Pancreas (tissue), 10 donors: Measurements from ENCODE around the gene CNOT4. TPM values are rescaled to one million over a fixed set of nuclear protein-coding genes. Genes with fewer than 3 reads are reported as not detected.

Experiments used
- ATAC-seq, 4 donors: fragments of 200-7000 bp; cut with Tn5 transposase; one replicate each; pipeline versions ENCODE4 v1.8.0 to v1.9.1; 2020; ENCODE audit warnings: mild to moderate bottlenecking in 4 of 4, moderate library complexity in 4 of 4
- DNase-seq, 6 donors: peaks; one replicate each; pipeline ENCODE4 v3.0.0-alpha.2; 2020
- FAIRE-seq: peaks from 2 replicates; lab custom pipeline; 2012; peaks lifted over from hg19 to GRCh38; lab: Jason Lieb, UNC
- H3K27ac ChIP-seq, 4 donors: fragments of 200-600 bp; sonication (generic); 1 replicate in 3 of 4; 2 replicates in 1 of 4; pipeline versions ENCODE4 v1.5.0 to v1.8.0; 2020
- H3K27me3 ChIP-seq, 4 donors: fragments of 200-600 bp; one replicate each; pipeline ENCODE4 v1.8.0; 2021
- H3K36me3 ChIP-seq, 3 donors: fragments of 200-600 bp; sonication (generic) in 1 of 3; one replicate each; pipeline versions ENCODE4 v1.5.0 to v1.8.0; 2020 to 2021
- H3K4me1 ChIP-seq, 3 donors: fragments of 200-600 bp; one replicate each; pipeline ENCODE4 v1.8.0; 2021
- H3K4me3 ChIP-seq, 4 donors: fragments of 200-600 bp; sonication (generic) in 2 of 4; one replicate each; pipeline versions ENCODE4 v1.5.0 to v1.8.0; 2020 to 2021
- H3K9me3 ChIP-seq, 4 donors: fragments of 200-600 bp; one replicate each; pipeline ENCODE4 v1.8.0; 2021
- CTCF ChIP-seq, 4 donors: fragments of 200-600 bp; sonication (generic) in 3 of 4; IDR thresholded peaks; one replicate each; pipeline versions ENCODE4 v1.5.0 to v1.8.0; 2021; ENCODE audit warnings: antibody characterized with exemption in 4 of 4
- WGBS, 2 donors: extraction: QIAGEN DNeasy Blood & Tissue Kit; methylation state at CpG; one replicate each; pipeline ENCODE4 v1.1.7; 2013; 5-methylcytosine and 5-hydroxymethylcytosine counted together
- intact Hi-C, 3 donors: fragments of 100-400 bp; cut with DNase I; formaldehyde crosslinking; loops; one replicate each; pipeline versions ENCODE4 v1.11.1 to v1.14.2; 2022
- polyA plus RNA-seq, 2 donors: library from polyadenylated mRNA; stranded (reverse); fragments of 200-250 nt; gene quantifications; one replicate each; pipeline ENCODE4 v1.2.3, GENCODE V29; 2013
- total RNA-seq, 6 donors: library from RNA; stranded (reverse); fragmentation: NEBNext Ultra II Directional in 4 of 6; extraction: Animal tissue kit (Norgen Biotek cat#: 25700) in 4 of 6; gene quantifications; one replicate each; pipeline versions ENCODE4 v1.2.1 to v1.2.4, GENCODE V29; 2021 to 2023
- donor health status: healthy with polysubstance abuse.
- donor health status: DM: no; HTN: no; CAD: no; lungs with moderate emphysema.
- donor health status: DM: no; HTN: no; CAD: no.
- donor health status: control.
- donor health status: control.
- donor health status: Bipolar disorder and iron deficiency.
- donor health status: DM: yes; HTN: yes; CAD: no.
- donor health status: DM: no; HTN: no; CAD: no.
- donor health status: DM: no; HTN: no; CAD: no.
- donor health status: DM: yes; HTN: yes; CAD: no.

CNOT4 gene
- total and polyA plus RNA-seq, 8 donors: 5.5 to 15.0 (median 10.3) TPM

GRCh38 chr7:135441791-135442190 lies 68.1 kb downstream of the CNOT4 start:
- H3K4me3 ChIP-seq: no peak overlapping the region
- TF ChIP-seq CTCF (IDR thresholded peaks at IDR 0.05): no peak
- DNase-seq (no peak), ATAC-seq (peak in 2 of 4 donors; percentile 51 to 53), FAIRE-seq (no peak)
- H3K27ac ChIP-seq: no peak overlapping the region
- H3K9me3 ChIP-seq: no peaks in the 10 kb centered on the region
- H3K36me3 ChIP-seq: no peaks in the 10 kb centered on the region
- intact Hi-C loops: no loop called here
- peaks cover 0 to 5% (median 0%) of the 10 kb centered on the region in 3 donors for H3K4me1 ChIP-seq
- H3K27me3 ChIP-seq: no peaks in the 10 kb centered on the region

GRCh38 chr7:135434047-135434446 lies 75.9 kb downstream of the CNOT4 start:
- WGBS, 2 donors: 86 to 90% methylated on average over 4 of the region's 4 CpGs
- H3K27ac ChIP-seq: no peak overlapping the region
- no peaks in the 10 kb centered on the region for H3K9me3 ChIP-seq
- no peak for TF ChIP-seq CTCF (IDR thresholded peaks at IDR 0.05)
- no peaks in the 10 kb centered on the region for H3K27me3 ChIP-seq
- FAIRE-seq: no peak
- H3K4me1 ChIP-seq: peaks cover 0 to 2% (median 0%) of the 10 kb centered on the region in 3 donors
- DNase-seq: no peak
- H3K4me3 ChIP-seq: no peak overlapping the region
- no peaks in the 10 kb centered on the region for H3K36me3 ChIP-seq
- no peak for ATAC-seq
- intact Hi-C loops: no loop called here

GRCh38 chr7:135430626-135431025 lies 79.3 kb downstream of the CNOT4 start:
- no peaks in the 10 kb centered on the region for H3K27me3 ChIP-seq
- no peak for ATAC-seq
- no peaks in the 10 kb centered on the region for H3K36me3 ChIP-seq
- H3K4me1 ChIP-seq: peaks cover 8 to 15% (median 9%) of the 10 kb centered on the region in 3 donors
- intact Hi-C loops: no loop called here
- TF ChIP-seq CTCF (IDR thresholded peaks at IDR 0.05): no peak
- 96 to 98% methylated on average over 1 of the region's 1 CpG for WGBS, 2 donors
- no peaks in the 10 kb centered on the region for H3K9me3 ChIP-seq
- H3K4me3 ChIP-seq: no peak overlapping the region
- H3K27ac ChIP-seq: no peak overlapping the region
- no peak for DNase-seq
- FAIRE-seq: no peak

- no peak for FAIRE-seq
- Histone ChIP-seq H3K4me1 (peaks cover 8 to 15% (median 9%) of the 10 kb centered on the region in 3 donors), H3K36me3 (no peaks in the 10 kb centered on the region), H3K4me3 (no peak overlapping the region), H3K27ac (no peak overlapping the region), H3K27me3 (no peaks in the 10 kb centered on the region), H3K9me3 (no peaks in the 10 kb centered on the region)
- WGBS, 2 donors: 77 to 79% methylated on average over 1 of the region's 1 CpG
- ATAC-seq: no peak
- TF ChIP-seq CTCF (IDR thresholded peaks at IDR 0.05): no peak
- intact Hi-C loops: no loop called here
- DNase-seq: no peak
Measured at GRCh38 chr7:135428879-135429278, 81.0 kb downstream of the CNOT4 start.

- FAIRE-seq: no peak
- Histone ChIP-seq H3K4me3 (no peak overlapping the region), H3K27me3 (no peaks in the 10 kb centered on the region), H3K4me1 (peaks cover 8 to 15% (median 9%) of the 10 kb centered on the region in 3 donors), H3K27ac (no peak overlapping the region), H3K36me3 (no peaks in the 10 kb centered on the region), H3K9me3 (no peaks in the 10 kb centered on the region)
- DNase-seq: no peak
- ATAC-seq: no peak
- no peak for TF ChIP-seq CTCF (IDR thresholded peaks at IDR 0.05)
- intact Hi-C loops: no loop called here
Measured at GRCh38 chr7:135428011-135428410, 81.9 kb downstream of the CNOT4 start.
